Fibroblast of the conjunctiva (primary cell): Measurements from ENCODE around the gene DR1.

Experiments
- DNase-seq: peaks from one replicate; pipeline ENCODE4 v3.0.0-alpha.2; 2010; ENCODE audit warnings: low read depth

DR1 gene

GRCh38 chr1:93345633-93346420, at the start of gene DR1:
TSS of gene DR1 (plus strand) at chr1:93345907. CDS start at chr1:93346646, 739 bp downstream.
- DNase-seq = peak; percentile 95

GRCh38 chr1:93296555-93297154, 49.1 kb upstream of the DR1 start:
- no peak for DNase-seq

- DNase-seq = no peak
These were observed 44.6 kb upstream of the DR1 start for GRCh38 chr1:93301131-93301530.

GRCh38 chr1:93302078-93302477, 43.6 kb upstream of the DR1 start:
- no peak for DNase-seq

GRCh38 chr1:93304716-93305138, 41.0 kb upstream of the DR1 start:
- peak; percentile 62 for DNase-seq

- no peak for DNase-seq
These were observed 38.8 kb upstream of the DR1 start for GRCh38 chr1:93306920-93307319.

- DNase-seq = no peak
These were observed 32.7 kb upstream of the DR1 start for GRCh38 chr1:93313026-93313425.

- no peak for DNase-seq
These were observed 28.5 kb upstream of the DR1 start for GRCh38 chr1:93317207-93317606.

- DNase-seq = no peak
These were observed 27.8 kb upstream of the DR1 start for GRCh38 chr1:93317943-93318342.

GRCh38 chr1:93321720-93322119, 24.0 kb upstream of the DR1 start:
- no peak for DNase-seq

GRCh38 chr1:93322349-93322748, 23.4 kb upstream of the DR1 start:
- DNase-seq = no peak

GRCh38 chr1:93323185-93323820, 22.4 kb upstream of the DR1 start:
- DNase-seq = no peak

GRCh38 chr1:93324486-93325464, 20.9 kb upstream of the DR1 start:
- peak; percentile 57 for DNase-seq

- DNase-seq = no peak
These were observed 16.6 kb upstream of the DR1 start for GRCh38 chr1:93328809-93329760.

- DNase-seq = no peak
These were observed 15.5 kb upstream of the DR1 start for GRCh38 chr1:93330196-93330595.

- DNase-seq = no peak
These were observed 15.1 kb upstream of the DR1 start for GRCh38 chr1:93330617-93331016.

- no peak for DNase-seq
These were observed 14.3 kb upstream of the DR1 start for GRCh38 chr1:93331412-93331811.

GRCh38 chr1:93332368-93332767, 13.3 kb upstream of the DR1 start:
- DNase-seq = no peak

- peak; percentile 54 for DNase-seq
These were observed 7.1 kb upstream of the DR1 start for GRCh38 chr1:93338387-93339146.

GRCh38 chr1:93339171-93339697, 6.5 kb upstream of the DR1 start:
- no peak for DNase-seq
